Esophagus muscularis mucosa (tissue), 3 donors: ENCODE results near the gene SLC4A4.

Experiments used
- POLR2A ChIP-seq: fragments of 450-650 bp; IDR thresholded peaks from one replicate; pipeline ENCODE4 v1.6.1; 2017; ENCODE audit warnings: antibody characterized with exemption, moderate library complexity, mild to moderate bottlenecking, low read depth
- TF ChIP-seq, protein P1 (sequence below), 3 experiments: fragments of 200-600 bp in 2 of 3; fragments of 450-650 bp in 1 of 3; sonication (generic) in 2 of 3; IDR thresholded peaks; one replicate each; pipeline ENCODE4 v1.5.1; 2017 to 2019; ENCODE audit warnings: antibody characterized with exemption in 3 of 3, mild to moderate bottlenecking in 2 of 3, moderate library complexity in 1 of 3

DNA sequence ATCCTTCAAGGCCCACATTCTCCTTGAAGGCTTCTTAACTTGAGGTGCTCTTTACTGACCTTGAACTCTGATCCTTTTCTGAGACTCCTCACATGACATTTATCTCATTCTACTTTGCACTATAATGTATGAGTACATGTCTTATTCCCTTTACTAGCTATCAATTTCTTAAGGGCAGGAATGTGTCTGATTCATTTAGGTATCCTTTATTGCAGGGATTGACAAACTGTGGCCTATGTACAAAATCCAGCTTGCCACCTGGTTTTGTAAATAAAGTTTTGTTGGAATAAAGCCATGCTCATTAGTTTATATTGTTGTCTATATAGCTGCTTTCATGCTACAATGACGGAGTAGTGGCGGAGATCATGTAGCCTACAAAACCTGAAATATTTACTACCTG, 36.7 kb downstream of the SLC4A4 start:
- TF ChIP-seq, protein P1, sequence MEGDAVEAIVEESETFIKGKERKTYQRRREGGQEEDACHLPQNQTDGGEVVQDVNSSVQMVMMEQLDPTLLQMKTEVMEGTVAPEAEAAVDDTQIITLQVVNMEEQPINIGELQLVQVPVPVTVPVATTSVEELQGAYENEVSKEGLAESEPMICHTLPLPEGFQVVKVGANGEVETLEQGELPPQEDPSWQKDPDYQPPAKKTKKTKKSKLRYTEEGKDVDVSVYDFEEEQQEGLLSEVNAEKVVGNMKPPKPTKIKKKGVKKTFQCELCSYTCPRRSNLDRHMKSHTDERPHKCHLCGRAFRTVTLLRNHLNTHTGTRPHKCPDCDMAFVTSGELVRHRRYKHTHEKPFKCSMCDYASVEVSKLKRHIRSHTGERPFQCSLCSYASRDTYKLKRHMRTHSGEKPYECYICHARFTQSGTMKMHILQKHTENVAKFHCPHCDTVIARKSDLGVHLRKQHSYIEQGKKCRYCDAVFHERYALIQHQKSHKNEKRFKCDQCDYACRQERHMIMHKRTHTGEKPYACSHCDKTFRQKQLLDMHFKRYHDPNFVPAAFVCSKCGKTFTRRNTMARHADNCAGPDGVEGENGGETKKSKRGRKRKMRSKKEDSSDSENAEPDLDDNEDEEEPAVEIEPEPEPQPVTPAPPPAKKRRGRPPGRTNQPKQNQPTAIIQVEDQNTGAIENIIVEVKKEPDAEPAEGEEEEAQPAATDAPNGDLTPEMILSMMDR (IDR thresholded peaks at IDR 0.05) = no peak
- TF ChIP-seq POLR2A = no peak
